GM21717 (cell line): ENCODE results near the gene SMIM30.
A peak's percentile ranks its signal among the peaks of the same experiment; 100 is the strongest.

Experiments
- ATAC-seq: cut with Tn5 transposase; IDR thresholded peaks from one replicate; pipeline ENCODE4 v1.9.1; 2021; ENCODE audit warnings: mild to moderate bottlenecking, moderate library complexity; ENCODE audit not compliant: unreplicated experiment

SMIM30 gene

GRCh38 chr7:113109718-113110117 lies 8.6 kb downstream of the SMIM30 start:
- no peak for ATAC-seq

GRCh38 chr7:113100121-113100603 lies 18.2 kb downstream of the SMIM30 start:
- no peak for ATAC-seq

GRCh38 chr7:113099284-113099919 lies 19.0 kb downstream of the SMIM30 start:
- no peak for ATAC-seq

GRCh38 chr7:113094517-113095249 lies 23.7 kb downstream of the SMIM30 start:
- no peak for ATAC-seq

GRCh38 chr7:113093561-113093960 lies 24.8 kb downstream of the SMIM30 start:
- no peak for ATAC-seq

- ATAC-seq, result no peak
Measured at GRCh38 chr7:113092762-113093161, 25.6 kb downstream of the SMIM30 start.

GRCh38 chr7:113087071-113087998 lies 31.0 kb downstream of the SMIM30 start:
- no peak for ATAC-seq

- peak; percentile 73 for ATAC-seq
Measured at GRCh38 chr7:113086431-113086888, 31.9 kb downstream of the SMIM30 start, which contains the start of gene GPR85. TSS of gene GPR85 (minus strand) at chr7:113086827. CDS start at chr7:113084721, 2,106 bp downstream.

GRCh38 chr7:113085781-113086390 lies 32.5 kb downstream of the SMIM30 start:
- no peak for ATAC-seq

- no peak for ATAC-seq
Measured at GRCh38 chr7:113084496-113085172, 33.7 kb downstream of the SMIM30 start.

- no peak for ATAC-seq
Measured at GRCh38 chr7:113083816-113084495, 34.4 kb downstream of the SMIM30 start.

- ATAC-seq, result no peak
Measured at GRCh38 chr7:113083132-113083815, 35.1 kb downstream of the SMIM30 start.

- no peak for ATAC-seq
Measured at GRCh38 chr7:113078331-113078730, 40.0 kb downstream of the SMIM30 start.

GRCh38 chr7:113076703-113077102 lies 41.7 kb downstream of the SMIM30 start:
- no peak for ATAC-seq

GRCh38 chr7:113071465-113071864 lies 46.9 kb downstream of the SMIM30 start:
- ATAC-seq, result no peak
